Measurements from ENCODE around the gene SPNS3.

DNA sequence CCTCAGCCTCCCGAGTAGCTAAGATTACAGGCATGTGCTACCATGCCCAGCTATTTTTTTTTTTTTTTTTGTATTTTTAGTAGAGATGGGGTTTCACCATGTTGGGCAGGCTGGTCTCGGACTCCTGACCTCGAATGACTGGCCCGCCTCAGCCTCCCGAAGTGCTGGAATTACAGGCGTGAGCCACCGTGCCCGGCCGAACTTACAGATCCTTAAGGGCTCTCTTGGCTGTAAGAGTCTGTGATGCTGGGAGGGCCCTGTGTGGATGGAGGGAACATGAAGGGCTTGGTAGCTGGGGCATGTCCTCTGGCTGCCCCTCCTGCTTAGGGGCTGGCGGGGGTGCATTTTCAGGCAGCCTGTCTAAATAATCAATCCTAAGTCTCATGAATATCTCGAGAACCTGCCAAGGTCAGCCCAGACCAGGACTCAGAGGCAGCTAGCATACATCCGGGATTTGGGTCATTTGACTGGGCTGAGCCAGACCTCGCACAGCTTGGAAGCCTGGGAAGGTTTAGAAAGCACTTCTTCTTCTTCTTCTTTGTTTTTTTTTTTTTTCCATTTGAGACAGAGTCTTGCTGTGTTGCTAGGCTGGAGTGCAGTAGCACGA is 17.1 kb downstream of the SPNS3 start:
- TF ChIP-seq, protein P1, sequence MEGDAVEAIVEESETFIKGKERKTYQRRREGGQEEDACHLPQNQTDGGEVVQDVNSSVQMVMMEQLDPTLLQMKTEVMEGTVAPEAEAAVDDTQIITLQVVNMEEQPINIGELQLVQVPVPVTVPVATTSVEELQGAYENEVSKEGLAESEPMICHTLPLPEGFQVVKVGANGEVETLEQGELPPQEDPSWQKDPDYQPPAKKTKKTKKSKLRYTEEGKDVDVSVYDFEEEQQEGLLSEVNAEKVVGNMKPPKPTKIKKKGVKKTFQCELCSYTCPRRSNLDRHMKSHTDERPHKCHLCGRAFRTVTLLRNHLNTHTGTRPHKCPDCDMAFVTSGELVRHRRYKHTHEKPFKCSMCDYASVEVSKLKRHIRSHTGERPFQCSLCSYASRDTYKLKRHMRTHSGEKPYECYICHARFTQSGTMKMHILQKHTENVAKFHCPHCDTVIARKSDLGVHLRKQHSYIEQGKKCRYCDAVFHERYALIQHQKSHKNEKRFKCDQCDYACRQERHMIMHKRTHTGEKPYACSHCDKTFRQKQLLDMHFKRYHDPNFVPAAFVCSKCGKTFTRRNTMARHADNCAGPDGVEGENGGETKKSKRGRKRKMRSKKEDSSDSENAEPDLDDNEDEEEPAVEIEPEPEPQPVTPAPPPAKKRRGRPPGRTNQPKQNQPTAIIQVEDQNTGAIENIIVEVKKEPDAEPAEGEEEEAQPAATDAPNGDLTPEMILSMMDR (IDR thresholded peaks at IDR 0.05), result no peak
- TF ChIP-seq POLR2A (IDR thresholded peaks at IDR 0.05), result no peak
